ENCODE data around the gene CTDSP2. TPM values are rescaled to one million over a fixed set of nuclear protein-coding genes. Genes with fewer than 3 reads are reported as not detected.
"Not testable (repeated sequence)": the region's sequence is repeated elsewhere in the genome, so short reads cannot be mapped to it uniquely, and the experiment has no call there.

Gene CTDSP2
- polyA plus RNA-seq, 3 donors: 247 to 261 (median 259) TPM

- DNase-seq: no peak
Measured at GRCh38 chr12:57859121-57859520, 12.6 kb upstream of the CTDSP2 start.

- DNase-seq: not testable (repeated sequence)
Measured at GRCh38 chr12:57858123-57858522, 11.6 kb upstream of the CTDSP2 start.

GRCh38 chr12:57854965-57855364 is 8.4 kb upstream of the CTDSP2 start:
- DNase-seq: no peak

- DNase-seq: no peak
Measured at GRCh38 chr12:57853864-57854556, 7.5 kb upstream of the CTDSP2 start.

GRCh38 chr12:57852620-57853500 is 6.3 kb upstream of the CTDSP2 start:
- DNase-seq: no peak

- no peak for DNase-seq
Measured at GRCh38 chr12:57852200-57852599, 5.7 kb upstream of the CTDSP2 start.

GRCh38 chr12:57851552-57851951 is 5.0 kb upstream of the CTDSP2 start:
- DNase-seq: no peak

- no peak for DNase-seq
Measured at GRCh38 chr12:57850854-57851430, 4.4 kb upstream of the CTDSP2 start.

GRCh38 chr12:57849447-57849846 is 2.9 kb upstream of the CTDSP2 start:
- DNase-seq: not testable (repeated sequence)

GRCh38 chr12:57849035-57849434 is 2.5 kb upstream of the CTDSP2 start:
- no peak for DNase-seq

GRCh38 chr12:57848208-57848607 is 1.7 kb upstream of the CTDSP2 start:
- no peak for DNase-seq

GRCh38 chr12:57846285-57846576 is 298 bp downstream of the CTDSP2 start:
- no peak for DNase-seq

GRCh38 chr12:57845478-57846284 is 848 bp downstream of the CTDSP2 start:
- DNase-seq: no peak

GRCh38 chr12:57844709-57845477 is 1.6 kb downstream of the CTDSP2 start:
- DNase-seq: no peak

GRCh38 chr12:57842342-57843294 is 3.9 kb downstream of the CTDSP2 start:
- DNase-seq: no peak

- DNase-seq: no peak
Measured at GRCh38 chr12:57841445-57841844, 5.1 kb downstream of the CTDSP2 start.

- no peak for DNase-seq
Measured at GRCh38 chr12:57840726-57841125, 5.8 kb downstream of the CTDSP2 start.

- no peak for DNase-seq
Measured at GRCh38 chr12:57839996-57840395, 6.5 kb downstream of the CTDSP2 start.

GRCh38 chr12:57838594-57839302 is 7.8 kb downstream of the CTDSP2 start:
- DNase-seq: no peak

Measured in renal pelvis (tissue), 4 donors.